Measurements from ENCODE around the gene OR2M2. TPM values are rescaled to one million over a fixed set of nuclear protein-coding genes. Genes with fewer than 3 reads are reported as not detected.
A peak's percentile ranks its signal among the peaks of the same experiment; 100 is the strongest.

The OR2M2 gene
- total and polyA plus RNA-seq, 2 of the 13 experiments (the other 11 are each of a cell fraction or from before 2014, with no cell fraction given) = not detected

- in situ Hi-C loops (cut with HindIII; ENCODE audit: extremely low pct_ligation_motif_present, low pct_unique_long_range_greater_than_20kb) (no loop called here), intact Hi-C loops (cut with micrococcal nuclease; ENCODE audit: unreplicated experiment) (no loop called here)
- Histone ChIP-seq H4K20me1 (ENCODE audit: insufficient read depth, low read length) (no peaks in the 10 kb centered on the region), H3K4me3 (replicated peaks in 1 of 3; ENCODE audit: insufficient read depth in 1 of 3, low read depth in 2 of 3, low read length in 3 of 3) (no peak overlapping the region), H2AFZ (ENCODE audit: low read length) (no peak overlapping the region), H3K36me3 (replicated peaks in 1 of 2; ENCODE audit: control insufficient read depth in 1 of 2, insufficient read depth in 2 of 2, low read length in 2 of 2) (no peaks in the 10 kb centered on the region), H3K27ac (ENCODE audit: extremely low read length, insufficient read depth, low read length) (no peak overlapping the region), H3K4me2 (ENCODE audit: low read depth, low read length) (no peak overlapping the region), H3K9me3 (ENCODE audit: low read length) (peaks cover 73% of the 10 kb centered on the region), H3K4me1 (ENCODE audit: insufficient read depth, low read length) (no peaks in the 10 kb centered on the region), H3K9ac (ENCODE audit: insufficient read depth, low read depth, low read length) (no peak overlapping the region), H3K27me3 (ENCODE audit: control insufficient read depth in 1 of 2, insufficient read depth in 2 of 2, low read length in 2 of 2) (no peaks in the 10 kb centered on the region), H3K79me2 (ENCODE audit: insufficient read depth, low read length) (no peaks in the 10 kb centered on the region)
- POLR2A ChIA-PET = no interaction called here
- TF ChIP-seq MAFK (conservative IDR thresholded peaks at IDR 0.05 in 1 of 2, IDR thresholded peaks at IDR 0.05 in 1 of 2; ENCODE audit: low read length in 2 of 2) (peak; percentile 75 to 91), POGK (CRISPR knock-in tag; conservative IDR thresholded peaks at IDR 0.05) (no peak), SPEN (CRISPR knock-in tag; IDR thresholded peaks at IDR 0.05; ENCODE audit: low read depth) (no peak), PLRG1 (conservative IDR thresholded peaks at IDR 0.05) (no peak), MAFF (IDR thresholded peaks at IDR 0.05; ENCODE audit: low read depth, low read length) (peak; percentile 82), PAF1 (CRISPR knock-in tag; IDR thresholded peaks at IDR 0.05) (no peak), RFXANK (CRISPR knock-in tag; IDR thresholded peaks at IDR 0.05) (no peak), PRPF4 (IDR thresholded peaks at IDR 0.05; ENCODE audit: low read depth, low read length, poor library complexity, severe bottlenecking) (no peak), ZNF674 (CRISPR knock-in tag; IDR thresholded peaks at IDR 0.05; ENCODE audit: low read depth) (no peak), AGO1 (IDR thresholded peaks at IDR 0.05; ENCODE audit: low read depth, low read length, poor library complexity, severe bottlenecking) (no peak), MED13 (CRISPR knock-in tag; IDR thresholded peaks at IDR 0.05) (no peak)
- TF ChIP-seq, protein P1, sequence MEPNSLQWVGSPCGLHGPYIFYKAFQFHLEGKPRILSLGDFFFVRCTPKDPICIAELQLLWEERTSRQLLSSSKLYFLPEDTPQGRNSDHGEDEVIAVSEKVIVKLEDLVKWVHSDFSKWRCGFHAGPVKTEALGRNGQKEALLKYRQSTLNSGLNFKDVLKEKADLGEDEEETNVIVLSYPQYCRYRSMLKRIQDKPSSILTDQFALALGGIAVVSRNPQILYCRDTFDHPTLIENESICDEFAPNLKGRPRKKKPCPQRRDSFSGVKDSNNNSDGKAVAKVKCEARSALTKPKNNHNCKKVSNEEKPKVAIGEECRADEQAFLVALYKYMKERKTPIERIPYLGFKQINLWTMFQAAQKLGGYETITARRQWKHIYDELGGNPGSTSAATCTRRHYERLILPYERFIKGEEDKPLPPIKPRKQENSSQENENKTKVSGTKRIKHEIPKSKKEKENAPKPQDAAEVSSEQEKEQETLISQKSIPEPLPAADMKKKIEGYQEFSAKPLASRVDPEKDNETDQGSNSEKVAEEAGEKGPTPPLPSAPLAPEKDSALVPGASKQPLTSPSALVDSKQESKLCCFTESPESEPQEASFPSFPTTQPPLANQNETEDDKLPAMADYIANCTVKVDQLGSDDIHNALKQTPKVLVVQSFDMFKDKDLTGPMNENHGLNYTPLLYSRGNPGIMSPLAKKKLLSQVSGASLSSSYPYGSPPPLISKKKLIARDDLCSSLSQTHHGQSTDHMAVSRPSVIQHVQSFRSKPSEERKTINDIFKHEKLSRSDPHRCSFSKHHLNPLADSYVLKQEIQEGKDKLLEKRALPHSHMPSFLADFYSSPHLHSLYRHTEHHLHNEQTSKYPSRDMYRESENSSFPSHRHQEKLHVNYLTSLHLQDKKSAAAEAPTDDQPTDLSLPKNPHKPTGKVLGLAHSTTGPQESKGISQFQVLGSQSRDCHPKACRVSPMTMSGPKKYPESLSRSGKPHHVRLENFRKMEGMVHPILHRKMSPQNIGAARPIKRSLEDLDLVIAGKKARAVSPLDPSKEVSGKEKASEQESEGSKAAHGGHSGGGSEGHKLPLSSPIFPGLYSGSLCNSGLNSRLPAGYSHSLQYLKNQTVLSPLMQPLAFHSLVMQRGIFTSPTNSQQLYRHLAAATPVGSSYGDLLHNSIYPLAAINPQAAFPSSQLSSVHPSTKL (CRISPR knock-in tag; IDR thresholded peaks at IDR 0.05) = no peak
- BruUV-seq (replicated peaks) = no TSS peak
- CTCF ChIA-PET (ENCODE audit: low intra/inter-chr PET ratio, low total read pairs) = no interaction called here
- ATAC-seq = no peak
- no peak for DNase-seq (ENCODE audit: low spot score)
- no peak for FAIRE-seq
- WGBS (ENCODE audit: low lambda C conversion rate) = 7% methylated on average over 1 of the region's 1 CpG
Observed at GRCh38 chr1:248215880-248216279, 41.3 kb downstream of the OR2M2 start.

All from HepG2 (cell line).